Prostate gland (tissue), 2 donors: ENCODE results near the gene LRRC73.

Experiments
- CTCF ChIP-seq, 4 experiments: fragments of 200-600 bp in 2 of 4; fragments of 450-650 bp in 2 of 4; sonication (generic) in 2 of 4; IDR thresholded peaks; 1 replicate in 3 of 4; 2 replicates in 1 of 4; pipeline ENCODE4 v1.5.1; 2016 to 2019; ENCODE audit warnings: antibody characterized with exemption in 4 of 4, mild to moderate bottlenecking in 2 of 4, moderate library complexity in 2 of 4
- POLR2A ChIP-seq: fragments of 450-650 bp; IDR thresholded peaks from one replicate; pipeline ENCODE4 v1.6.1; 2016; ENCODE audit warnings: antibody characterized with exemption, mild to moderate bottlenecking
- POLR2AphosphoS5 ChIP-seq: sonication (generic); formaldehyde crosslinking; IDR thresholded peaks from one replicate; pipeline ENCODE4 v1.6.1; 2017; ENCODE audit warnings: antibody characterized with exemption

- TF ChIP-seq CTCF (IDR thresholded peaks at IDR 0.05) (no peak), POLR2AphosphoS5 (no peak), POLR2A (no peak)
These were observed 28.4 kb downstream of the LRRC73 start for GRCh38 chr6:43481591-43482236.
